Esophagus (tissue), 2 donors: ENCODE data around the gene METTL14. TPM values are rescaled to one million over a fixed set of nuclear protein-coding genes. Genes with fewer than 3 reads are reported as not detected.

Experiments used
- H3K27ac ChIP-seq, 2 donors: one replicate each; pipeline ENCODE4 v1.5.1; 2013; ENCODE audit warnings: low read depth in 2 of 2, mild to moderate bottlenecking in 2 of 2, inconsistent platforms in 1 of 2, low read length in 1 of 2, moderate library complexity in 1 of 2
- H3K27me3 ChIP-seq, 2 donors: one replicate each; pipeline ENCODE4 v1.6.1; 2013; ENCODE audit warnings: low read length in 2 of 2, control low read depth in 1 of 2, mild to moderate bottlenecking in 1 of 2; ENCODE audit not compliant: insufficient read depth in 2 of 2, control insufficient read depth in 1 of 2
- H3K36me3 ChIP-seq, 2 donors: one replicate each; pipeline ENCODE4 v1.6.1; 2013; ENCODE audit warnings: low read length in 1 of 2; ENCODE audit not compliant: control insufficient read depth in 2 of 2, insufficient read depth in 2 of 2
- H3K4me1 ChIP-seq, 2 donors: one replicate each; pipeline ENCODE4 v1.6.1; 2013; ENCODE audit warnings: low read length in 1 of 2; ENCODE audit not compliant: control insufficient read depth in 2 of 2, insufficient read depth in 2 of 2
- H3K4me3 ChIP-seq, 2 donors: one replicate each; pipeline ENCODE4 v1.5.1; 2013; ENCODE audit warnings: low read length in 2 of 2, mild to moderate bottlenecking in 2 of 2, low read depth in 1 of 2, moderate library complexity in 1 of 2
- H3K9me3 ChIP-seq, 2 donors: one replicate each; pipeline ENCODE4 v1.6.1; 2013; ENCODE audit warnings: mild to moderate bottlenecking in 2 of 2, low read depth in 1 of 2, low read length in 1 of 2, moderate library complexity in 1 of 2; ENCODE audit not compliant: control insufficient read depth in 2 of 2, insufficient read depth in 1 of 2
- WGBS, 2 donors: extraction: QIAGEN DNeasy Blood & Tissue Kit; methylation state at CpG; one replicate each; pipeline ENCODE4 v1.1.7; 2013; 5-methylcytosine and 5-hydroxymethylcytosine counted together
- polyA plus RNA-seq, 2 donors: library from polyadenylated mRNA; stranded (reverse); fragments of 200-250 nt; gene quantifications; one replicate each; pipeline ENCODE4 v1.2.3, GENCODE V29; 2013
- donor health status: healthy with polysubstance abuse.
- donor health status: Bipolar disorder and iron deficiency.

METTL14 gene
- polyA plus RNA-seq, 2 donors = 4.3 to 7.2 TPM

- H3K4me3 ChIP-seq = no peak overlapping the region
Measured at GRCh38 chr4:118711052-118711451, 25.9 kb downstream of the METTL14 start.

GRCh38 chr4:118712872-118713271, 27.7 kb downstream of the METTL14 start:
- H3K9me3 ChIP-seq = no peaks in the 10 kb centered on the region
- WGBS, 2 donors = 69 to 76% methylated on average over 1 of the region's 1 CpG
- H3K27ac ChIP-seq = no peak overlapping the region
- no peaks in the 10 kb centered on the region for H3K4me1 ChIP-seq
- H3K27me3 ChIP-seq = no peaks in the 10 kb centered on the region
- peaks cover 8 to 9% of the 10 kb centered on the region in 2 donors for H3K36me3 ChIP-seq
- no peak overlapping the region for H3K4me3 ChIP-seq

More at GRCh38 chr4:118711052-118711451, 25.9 kb downstream of the METTL14 start:
- WGBS, 2 donors = 89 to 91% methylated on average over 2 of the region's 2 CpGs
- no peaks in the 10 kb centered on the region for H3K4me1 ChIP-seq
- H3K9me3 ChIP-seq = no peaks in the 10 kb centered on the region
- no peaks in the 10 kb centered on the region for H3K27me3 ChIP-seq
- H3K36me3 ChIP-seq = peaks cover 8 to 9% of the 10 kb centered on the region in 2 donors
- H3K27ac ChIP-seq = no peak overlapping the region

- WGBS, 2 donors = 94 to 96% methylated on average over 4 of the region's 4 CpGs
- H3K4me3 ChIP-seq = no peak overlapping the region
- H3K9me3 ChIP-seq = no peaks in the 10 kb centered on the region
- H3K27me3 ChIP-seq = no peaks in the 10 kb centered on the region
- H3K4me1 ChIP-seq = no peaks in the 10 kb centered on the region
- H3K36me3 ChIP-seq = peaks cover 8 to 9% of the 10 kb centered on the region in 2 donors
- no peak overlapping the region for H3K27ac ChIP-seq
Measured at GRCh38 chr4:118714682-118715081, 29.5 kb downstream of the METTL14 start.

- Histone ChIP-seq H3K9me3 (no peaks in the 10 kb centered on the region), H3K27ac (no peak overlapping the region), H3K4me1 (no peaks in the 10 kb centered on the region), H3K36me3 (peaks cover 4 to 6% of the 10 kb centered on the region in 2 donors), H3K27me3 (no peaks in the 10 kb centered on the region), H3K4me3 (no peak overlapping the region)
- 60 to 63% methylated on average over 3 of the region's 3 CpGs for WGBS, 2 donors
Measured at GRCh38 chr4:118716304-118716703, 31.1 kb downstream of the METTL14 start.

GRCh38 chr4:118718511-118719170, 33.4 kb downstream of the METTL14 start:
- WGBS, 2 donors = 73 to 86% methylated on average over 4 of the region's 4 CpGs
- Histone ChIP-seq H3K27me3 (no peaks in the 10 kb centered on the region), H3K4me3 (no peak overlapping the region), H3K27ac (no peak overlapping the region), H3K4me1 (no peaks in the 10 kb centered on the region), H3K9me3 (no peaks in the 10 kb centered on the region), H3K36me3 (peaks cover 6 to 7% of the 10 kb centered on the region in 2 donors)

GRCh38 chr4:118721752-118722151, 36.6 kb downstream of the METTL14 start:
- no peaks in the 10 kb centered on the region for H3K4me1 ChIP-seq
- peaks cover 3 to 5% of the 10 kb centered on the region in 2 donors for H3K36me3 ChIP-seq
- no peaks in the 10 kb centered on the region for H3K27me3 ChIP-seq
- H3K9me3 ChIP-seq = no peaks in the 10 kb centered on the region
- H3K4me3 ChIP-seq = no peak overlapping the region
- WGBS, 2 donors = 92 to 96% methylated on average over 1 of the region's 1 CpG
- no peak overlapping the region for H3K27ac ChIP-seq

- no peak overlapping the region for H3K4me3 ChIP-seq
- no peaks in the 10 kb centered on the region for H3K27me3 ChIP-seq
- no peaks in the 10 kb centered on the region for H3K4me1 ChIP-seq
- WGBS, 2 donors = 92 to 97% methylated on average over 3 of the region's 3 CpGs
- no peaks in the 10 kb centered on the region for H3K9me3 ChIP-seq
- H3K36me3 ChIP-seq = peaks cover 3 to 6% of the 10 kb centered on the region in 2 donors
- no peak overlapping the region for H3K27ac ChIP-seq
Measured at GRCh38 chr4:118723369-118723768, 38.2 kb downstream of the METTL14 start.

- Histone ChIP-seq H3K27me3 (no peaks in the 10 kb centered on the region), H3K9me3 (no peaks in the 10 kb centered on the region), H3K27ac (no peak overlapping the region), H3K4me1 (no peaks in the 10 kb centered on the region), H3K4me3 (no peak overlapping the region), H3K36me3 (peaks cover 0 to 9% of the 10 kb centered on the region in 2 donors)
- WGBS, 2 donors = 41 to 48% methylated on average over 1 of the region's 1 CpG
Measured at GRCh38 chr4:118727360-118727759, 42.2 kb downstream of the METTL14 start.

- Histone ChIP-seq H3K9me3 (no peaks in the 10 kb centered on the region), H3K4me3 (no peak overlapping the region), H3K36me3 (peaks cover 0 to 9% of the 10 kb centered on the region in 2 donors), H3K27ac (no peak overlapping the region), H3K4me1 (no peaks in the 10 kb centered on the region), H3K27me3 (no peaks in the 10 kb centered on the region)
- WGBS, 2 donors = 88 to 92% methylated on average over 6 of the region's 6 CpGs
Measured at GRCh38 chr4:118729287-118730286, 44.4 kb downstream of the METTL14 start.
